SU-DHL-6 (cell line): ENCODE measurements around the gene GJC2.

Experiments used
- CTCF ChIP-seq: fragments of 200-600 bp; sonication (generic); IDR thresholded peaks from one replicate; pipeline ENCODE4 v1.5.1; 2017; ENCODE audit warnings: antibody characterized with exemption, mild to moderate bottlenecking, low read length, moderate library complexity; ENCODE audit not compliant: insufficient read depth, poor library complexity, severe bottlenecking
- EZH2phosphoT487 ChIP-seq: fragments of 200-600 bp; sonication (generic), shearing (Covaris generic); conservative IDR thresholded peaks from 2 replicates; pipeline ENCODE4 v1.6.1; 2018; ENCODE audit warnings: mild to moderate bottlenecking, antibody characterized with exemption, low read length, moderate library complexity, mixed read lengths

DNA sequence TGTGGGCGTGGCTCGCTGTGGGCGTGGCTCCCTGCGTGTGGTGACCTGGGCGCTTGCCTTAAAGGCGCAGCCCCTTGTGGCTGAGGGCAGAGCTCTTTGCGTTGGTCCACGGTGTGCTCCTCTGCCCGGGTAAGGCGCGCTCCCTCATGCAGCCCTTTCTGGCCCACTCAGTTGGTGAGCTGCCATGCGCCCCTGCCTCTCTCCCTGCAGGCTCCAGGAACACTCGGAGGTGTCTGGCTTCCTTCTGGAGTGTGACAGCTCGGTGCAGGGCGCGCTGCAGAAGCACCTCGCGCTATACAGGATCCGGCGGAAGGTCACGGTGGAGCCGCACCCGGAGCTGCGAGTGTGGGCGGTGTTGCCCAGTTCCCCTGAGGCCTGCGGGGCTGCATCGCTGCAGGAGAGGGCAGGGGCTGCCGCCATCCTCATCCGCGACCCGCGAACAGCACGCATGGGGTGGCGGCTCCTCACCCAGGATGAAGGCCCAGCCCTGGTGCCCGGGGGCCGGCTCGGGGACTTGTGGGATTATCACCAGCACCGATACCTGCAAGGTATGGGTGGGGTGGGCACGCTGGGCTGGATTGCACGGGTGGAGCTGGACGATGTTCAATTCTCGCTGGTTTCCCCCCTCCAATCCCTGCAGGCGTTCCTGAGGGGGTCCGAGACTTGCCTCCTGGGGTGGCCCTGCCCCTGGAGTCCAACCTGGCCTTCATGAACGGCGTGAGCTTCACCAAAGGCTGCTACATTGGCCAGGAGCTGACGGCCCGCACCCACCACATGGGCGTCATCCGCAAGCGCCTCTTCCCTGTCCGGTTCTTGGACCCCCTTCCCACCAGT is 25.0 kb downstream of the GJC2 start:
- TF ChIP-seq CTCF (no peak), EZH2phosphoT487 (no peak)
